ENCODE results near the gene UCHL1.
"Not testable (repeated sequence)": the region's sequence is repeated elsewhere in the genome, so short reads cannot be mapped to it uniquely, and the experiment has no call there.

Gene UCHL1

DNA sequence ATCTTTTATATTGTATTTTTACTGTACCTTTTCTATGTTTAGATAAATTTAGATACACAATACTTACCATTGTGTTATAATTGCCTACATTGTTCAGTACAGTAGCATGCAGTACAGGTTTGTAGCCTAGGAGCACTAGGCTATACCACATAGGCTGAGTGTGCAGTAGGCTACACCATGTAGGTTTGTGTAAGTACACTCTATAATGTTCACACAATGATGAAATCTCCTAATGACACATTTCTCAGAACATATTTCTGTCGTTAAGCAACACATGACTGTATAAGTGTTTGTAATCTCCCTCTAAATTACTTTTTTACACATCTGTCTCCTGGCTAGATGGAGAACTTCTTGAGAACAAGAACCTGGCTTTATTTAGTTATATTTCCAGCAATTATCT lies 40.3 kb downstream of the UCHL1 start:
- no peak for DNase-seq

DNA sequence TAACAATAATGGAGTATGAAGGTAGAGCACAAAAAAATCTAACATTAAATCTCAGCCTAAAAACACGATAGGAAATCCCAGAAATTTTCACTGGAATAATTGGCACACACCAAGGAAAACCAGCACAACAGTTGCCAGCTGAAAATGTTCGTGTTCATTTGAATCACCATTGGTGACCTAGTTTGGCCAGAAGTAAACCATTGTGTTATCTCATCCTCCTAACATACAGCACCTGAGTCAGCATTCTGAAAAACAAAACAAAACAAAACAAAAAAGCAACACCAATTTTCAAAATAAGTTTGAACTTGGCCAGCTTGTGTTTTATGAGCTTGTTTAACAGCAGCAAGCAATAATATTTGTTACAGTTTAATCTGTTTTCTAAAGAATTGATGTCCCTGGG lies 41.1 kb downstream of the UCHL1 start:
- no peak for DNase-seq

DNA sequence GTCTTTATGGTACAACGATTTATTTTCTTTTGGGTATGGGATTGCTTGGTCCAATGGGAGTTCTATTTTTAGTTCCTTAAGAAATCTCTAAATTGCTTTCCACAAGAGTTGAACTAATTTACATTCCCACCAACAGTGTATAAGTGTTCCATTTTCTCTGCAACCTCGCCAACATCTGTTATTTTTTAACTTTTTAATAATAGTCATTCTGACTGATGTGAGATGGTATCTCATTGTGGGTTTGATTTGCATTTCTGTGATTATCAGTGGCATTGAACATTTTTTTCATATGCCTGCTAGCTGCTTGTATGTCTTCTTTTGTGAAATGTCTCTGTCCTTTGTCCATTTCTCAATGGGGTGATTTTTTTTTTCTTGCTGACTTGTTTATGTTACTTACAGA lies 42.8 kb downstream of the UCHL1 start:
- DNase-seq: no peak

DNA sequence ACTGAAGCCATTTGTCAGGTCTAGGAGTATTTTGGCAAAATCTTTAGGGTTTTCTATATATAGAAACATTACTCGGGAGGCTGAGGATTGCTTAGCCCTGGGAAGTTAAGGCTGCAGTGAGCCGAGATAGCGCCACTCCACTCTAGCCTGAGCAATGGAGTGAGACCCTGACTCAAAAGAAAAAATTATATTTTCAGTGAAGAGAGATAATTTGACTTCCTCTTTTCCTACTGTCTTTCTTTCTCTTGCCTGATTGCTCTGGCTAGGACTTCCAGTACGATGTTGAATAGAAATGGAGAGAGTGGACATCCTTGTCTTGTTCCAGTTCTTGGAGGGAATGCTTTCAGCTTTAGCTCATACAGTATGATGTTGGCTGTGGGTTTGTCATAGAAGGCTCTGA lies 44.4 kb downstream of the UCHL1 start:
- DNase-seq: no peak

DNA sequence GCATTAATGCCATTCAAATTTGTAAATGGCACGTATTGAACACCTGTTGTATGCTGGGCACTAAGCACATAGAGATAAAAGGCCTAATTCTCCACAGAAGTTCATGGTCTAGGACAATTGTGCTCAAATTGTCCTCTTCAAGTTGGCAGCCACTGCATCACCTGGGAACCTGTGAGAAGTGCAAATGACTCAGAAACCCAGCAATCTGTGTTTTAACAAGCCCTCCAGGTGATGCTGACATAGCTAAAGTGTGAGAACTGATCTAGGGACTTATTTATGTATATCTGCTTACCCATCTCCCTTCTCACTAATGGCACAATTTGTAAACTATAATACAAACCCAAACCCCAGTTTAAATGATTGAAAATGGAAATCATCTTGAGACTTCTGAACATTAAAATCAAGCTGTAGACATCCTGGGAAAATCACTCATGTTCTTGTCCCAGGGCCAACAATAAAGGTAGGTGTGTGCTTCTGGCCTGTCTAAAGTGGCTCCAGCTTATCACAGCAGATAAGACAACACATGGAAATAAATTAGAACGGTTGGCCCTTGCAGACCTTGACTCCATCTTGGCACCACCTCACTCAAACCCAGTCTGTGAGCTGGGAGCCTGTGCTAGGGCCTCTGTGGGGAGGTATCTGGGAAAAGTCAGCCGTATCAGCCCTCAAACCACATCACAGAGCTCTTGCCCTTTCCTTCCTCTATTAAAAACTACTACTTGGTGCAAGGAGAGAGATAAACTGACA lies 46.8 kb downstream of the UCHL1 start:
- no peak for DNase-seq

DNA sequence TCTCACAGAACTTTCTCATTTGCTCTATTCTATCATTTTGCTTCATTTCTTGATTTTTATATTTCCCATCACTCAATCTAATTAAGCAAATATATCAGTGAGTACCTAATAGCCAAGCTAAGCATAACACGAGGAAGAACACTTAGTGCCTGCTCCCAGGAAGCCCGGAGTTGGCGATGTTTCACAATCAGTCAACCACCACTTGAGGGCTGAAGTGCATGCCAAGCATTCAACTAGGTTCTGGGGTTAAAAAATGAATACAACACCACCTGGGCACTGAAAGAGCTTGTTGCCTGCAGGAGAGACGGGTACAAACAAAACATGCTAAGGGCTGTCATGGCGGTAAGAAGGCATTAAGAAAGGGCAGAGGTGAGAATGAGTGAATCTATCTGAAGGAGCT lies 47.5 kb downstream of the UCHL1 start:
- DNase-seq: no peak

DNA sequence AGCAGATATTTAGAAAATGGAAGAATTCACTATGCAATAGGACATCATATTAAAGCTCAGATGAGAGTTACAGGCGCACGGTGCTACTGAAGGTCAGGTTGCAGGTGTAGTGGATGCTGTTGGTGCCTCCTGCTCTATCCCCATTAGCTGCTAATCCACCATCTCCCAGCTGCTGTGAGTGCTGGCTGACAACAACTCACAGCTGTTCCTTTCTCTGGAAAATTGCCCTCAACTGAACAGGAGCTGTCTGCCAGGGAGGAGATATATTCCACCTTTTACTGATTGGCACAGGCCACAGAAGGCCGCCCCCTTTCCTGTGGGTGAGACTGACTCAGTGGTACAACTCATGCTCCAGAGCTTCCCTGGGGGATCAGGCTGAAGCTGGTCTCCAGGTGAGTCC lies 48.7 kb downstream of the UCHL1 start:
- DNase-seq: no peak

DNA sequence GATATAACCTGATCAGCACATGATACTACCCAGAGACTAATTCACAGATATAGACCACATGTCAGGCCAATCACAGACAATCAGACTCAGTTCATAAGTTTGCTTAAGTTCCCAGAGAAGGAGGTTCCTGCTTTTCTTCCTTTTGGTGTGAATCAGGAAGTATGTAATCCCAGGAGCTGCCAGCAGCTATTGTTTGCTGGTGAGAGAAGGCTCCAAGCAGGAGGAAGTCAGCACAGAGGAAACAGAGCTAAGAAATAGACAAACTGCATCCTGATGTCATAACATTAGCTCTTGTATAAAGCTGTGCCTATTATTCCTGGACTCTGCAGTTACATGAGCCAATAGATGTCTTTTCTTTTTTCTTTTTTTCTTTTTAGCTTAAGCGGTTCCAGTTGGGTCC lies 50.9 kb downstream of the UCHL1 start:
- DNase-seq: no peak

DNA sequence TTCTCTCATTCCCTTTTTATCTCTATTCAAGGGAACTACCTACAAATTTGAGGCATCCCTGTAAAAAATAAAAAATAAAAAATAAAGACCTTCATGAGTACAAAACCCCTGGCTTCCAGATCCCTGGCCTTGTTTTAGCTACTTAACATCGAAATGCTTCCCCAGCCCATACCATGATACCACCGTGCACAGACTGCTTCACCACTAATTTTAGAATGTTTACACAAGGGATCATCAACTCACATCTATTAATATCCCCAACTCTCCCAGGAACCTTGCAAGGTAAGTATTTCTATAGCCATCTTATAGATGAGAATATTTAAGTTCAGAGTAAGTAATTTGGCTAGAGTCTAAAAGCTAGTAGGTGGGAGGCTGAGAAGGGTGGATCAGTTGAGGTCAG lies 51.7 kb downstream of the UCHL1 start:
- no peak for DNase-seq

DNA sequence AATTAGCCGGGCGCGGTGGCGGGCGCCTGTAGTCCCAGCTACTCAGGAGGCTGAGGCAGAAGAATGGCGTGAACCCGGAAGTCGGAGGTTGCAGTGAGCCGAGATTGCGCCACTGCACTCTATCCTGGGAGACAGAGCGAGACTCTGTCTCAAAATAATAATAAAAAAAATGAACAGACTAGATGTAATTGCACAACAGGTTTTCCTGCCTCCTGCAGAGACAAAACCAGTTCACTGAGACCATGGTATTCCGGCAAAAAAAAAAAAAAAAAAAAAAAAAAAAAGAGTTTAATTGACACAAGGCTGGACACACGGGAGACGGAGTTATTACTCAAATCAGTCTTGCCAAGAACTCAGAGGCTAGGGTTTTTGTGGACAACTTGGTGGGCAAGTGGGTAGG lies 58.7 kb downstream of the UCHL1 start:
- DNase-seq: not testable (repeated sequence)

DNA sequence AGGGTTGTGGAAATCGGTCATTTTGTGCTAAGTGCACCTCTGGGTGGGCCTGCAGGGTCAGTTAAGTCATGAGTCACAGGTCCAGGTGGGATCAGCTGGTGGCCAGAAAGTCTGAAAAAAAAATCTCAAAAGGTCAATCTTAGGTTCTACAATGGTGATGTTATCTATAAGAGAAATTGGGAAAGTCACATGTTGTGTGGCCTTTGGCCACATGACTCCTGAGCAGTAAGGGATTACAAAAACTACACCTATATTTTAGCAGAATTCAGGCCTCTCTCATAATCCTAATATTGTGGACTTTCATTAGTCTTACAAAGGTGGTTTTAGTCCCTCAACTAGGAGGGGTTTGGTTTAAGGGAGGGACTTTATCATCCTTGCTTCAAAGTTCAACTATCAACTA lies 59.1 kb downstream of the UCHL1 start:
- no peak for DNase-seq

Measured in activated CD4-positive, alpha-beta T cell treated with anti-CD3 and anti-CD28 coated beads, Interleukin-2, amount 50 U/mL, for 16 hours (primary cell).